8988T (cell line): ENCODE measurements around the gene ATP10B.

Experiments used
- DNase-seq: peaks from one replicate; pipeline ENCODE4 v3.0.0; 2011

Gene ATP10B

DNA sequence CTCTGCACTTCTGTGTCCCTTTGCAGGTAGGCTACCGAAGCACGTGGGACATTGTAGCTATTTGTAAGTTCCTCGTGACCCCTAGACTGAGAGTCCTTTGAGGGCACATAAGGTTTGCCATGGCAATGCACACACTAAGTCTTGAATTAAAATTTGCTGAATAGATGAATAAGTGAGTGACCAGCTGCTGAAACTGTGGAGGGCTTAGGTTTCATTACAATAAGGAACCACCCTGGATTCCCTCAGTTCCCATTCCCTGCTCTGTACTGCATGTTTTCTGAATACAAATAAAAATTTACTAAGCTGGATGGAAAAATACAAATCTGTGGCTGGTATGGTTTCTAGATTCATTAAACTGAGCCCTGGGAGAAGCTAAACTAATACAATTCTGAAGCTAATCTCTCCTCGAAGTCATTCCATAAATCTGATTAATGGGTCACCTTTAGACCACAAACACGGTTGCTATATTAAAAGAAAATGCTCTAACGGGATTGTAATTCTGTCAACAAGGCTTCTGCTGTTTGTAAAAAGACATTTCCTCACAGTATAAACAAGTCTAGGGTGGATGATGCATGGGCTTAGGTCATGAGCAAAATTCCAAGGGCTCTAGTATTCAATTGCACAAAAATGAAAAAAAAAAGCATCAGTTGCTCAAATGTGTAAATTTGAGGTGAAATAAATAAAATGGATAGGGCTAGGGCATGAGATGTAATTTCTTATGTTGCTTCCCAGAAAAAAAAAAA lies 172.3 kb downstream of the ATP10B start:
- DNase-seq: no peak

DNA sequence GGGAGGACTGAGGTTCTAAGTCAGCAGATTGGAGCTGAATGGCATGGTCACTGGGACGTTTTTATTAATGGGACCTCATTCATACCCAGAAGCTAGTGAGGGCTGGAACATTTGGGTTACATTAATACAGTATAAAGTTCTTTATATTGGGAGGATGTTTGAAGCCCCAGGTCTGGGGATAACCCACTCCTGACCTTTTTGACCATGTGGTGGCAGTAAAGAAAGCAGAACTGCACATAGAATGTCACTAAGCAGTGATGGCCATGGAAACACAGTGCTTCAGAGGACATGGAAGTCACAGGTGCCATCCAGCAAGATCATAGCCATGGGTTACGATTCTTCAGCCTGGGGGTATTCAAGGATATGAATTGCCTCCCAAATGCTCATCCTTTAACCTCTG lies 176.0 kb downstream of the ATP10B start:
- no peak for DNase-seq

DNA sequence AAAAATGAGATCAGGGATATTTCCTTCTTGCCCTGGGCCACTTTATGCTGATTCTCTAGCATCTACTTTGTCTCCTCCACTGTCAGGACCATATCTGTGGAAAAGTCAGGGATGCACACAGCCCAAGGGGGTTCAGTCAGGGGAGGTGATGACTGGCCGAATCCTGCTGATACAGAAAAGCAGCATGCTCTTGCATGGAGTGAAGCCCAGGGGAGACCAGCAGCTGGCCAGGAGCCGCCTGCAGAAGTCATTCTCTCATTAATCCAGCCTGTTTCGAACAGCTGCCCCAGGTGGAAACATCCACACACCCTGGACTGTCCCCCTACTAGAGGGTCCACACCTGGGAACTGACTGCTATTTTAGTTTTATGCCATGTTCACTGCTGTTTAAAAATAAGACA lies 177.1 kb downstream of the ATP10B start:
- no peak for DNase-seq

DNA sequence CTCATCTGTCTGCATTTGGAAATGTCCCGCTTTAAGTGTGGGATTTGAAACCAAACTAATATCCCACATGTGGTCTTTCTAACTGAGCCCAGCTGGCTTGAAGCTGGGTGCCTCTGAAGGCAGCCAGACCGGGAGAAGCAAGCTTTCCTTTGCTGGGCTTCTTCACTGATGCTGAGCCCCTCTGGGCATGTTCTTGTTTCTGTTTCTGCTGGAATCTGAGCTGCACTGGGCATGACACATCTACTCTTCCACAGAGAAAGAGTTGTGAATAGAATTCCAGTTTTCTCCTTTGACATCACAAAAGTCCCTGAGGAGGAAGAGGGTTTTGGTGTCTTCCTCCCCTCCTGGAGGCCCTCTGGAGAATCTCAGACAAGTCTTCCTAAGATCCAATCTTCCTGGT lies 179.5 kb downstream of the ATP10B start:
- no peak for DNase-seq

DNA sequence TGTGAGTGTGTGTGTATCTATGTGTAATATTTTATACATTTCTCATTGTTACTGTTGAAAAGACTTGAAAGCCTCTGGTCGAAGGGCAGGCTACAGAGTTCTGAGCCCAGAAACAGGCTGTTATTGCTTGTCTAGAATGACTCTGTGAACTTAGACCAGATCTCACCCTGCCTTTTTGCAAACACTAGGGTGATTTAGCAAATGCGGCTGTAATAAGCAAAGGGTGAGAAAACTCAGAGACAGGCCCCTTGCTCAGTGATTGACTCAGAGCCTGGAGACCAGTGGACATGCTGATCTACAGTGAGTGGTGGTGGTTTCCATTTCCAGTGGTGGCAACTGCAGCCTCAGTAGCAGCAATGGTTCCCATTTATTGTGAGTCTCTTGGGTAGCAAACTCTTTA lies 183.7 kb downstream of the ATP10B start:
- DNase-seq: no peak

DNA sequence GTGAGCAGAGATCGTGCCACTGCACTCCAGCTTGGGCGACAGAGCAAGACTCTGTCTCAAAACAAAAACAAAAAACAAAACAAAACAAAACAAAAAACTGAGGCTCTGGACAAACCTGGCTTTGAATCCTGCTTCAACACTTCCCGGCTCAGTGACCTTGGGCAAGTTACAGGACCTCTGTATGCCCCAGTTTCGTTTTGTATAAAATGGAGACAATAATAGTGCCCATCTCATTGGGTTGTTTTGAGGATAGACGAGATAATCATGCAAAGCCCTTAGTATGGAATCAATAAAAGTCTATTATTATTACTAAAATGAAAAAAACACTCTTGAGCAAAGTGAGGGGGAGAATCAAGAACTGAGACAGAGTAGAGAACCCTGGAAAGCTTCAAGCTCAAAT lies 184.9 kb downstream of the ATP10B start:
- no peak for DNase-seq

DNA sequence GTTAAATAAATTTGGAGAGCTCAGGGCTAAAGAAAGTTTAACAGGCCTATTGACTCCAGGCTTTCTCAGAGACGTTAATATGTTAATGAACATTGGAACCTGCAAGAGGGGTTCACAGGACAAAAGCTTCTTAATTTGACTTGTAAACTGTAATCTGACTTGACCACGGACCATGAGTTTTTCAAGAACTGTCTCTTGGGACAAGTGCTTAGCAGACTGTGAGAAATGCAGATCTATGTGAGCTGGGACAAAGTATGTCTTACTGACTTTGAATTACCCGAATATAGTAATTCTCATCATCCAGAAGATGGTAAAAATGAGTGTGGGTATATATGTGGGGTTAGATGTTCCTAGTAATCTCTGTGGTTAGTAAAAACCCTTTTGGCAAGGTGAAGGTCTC lies 186.6 kb downstream of the ATP10B start:
- DNase-seq: no peak

DNA sequence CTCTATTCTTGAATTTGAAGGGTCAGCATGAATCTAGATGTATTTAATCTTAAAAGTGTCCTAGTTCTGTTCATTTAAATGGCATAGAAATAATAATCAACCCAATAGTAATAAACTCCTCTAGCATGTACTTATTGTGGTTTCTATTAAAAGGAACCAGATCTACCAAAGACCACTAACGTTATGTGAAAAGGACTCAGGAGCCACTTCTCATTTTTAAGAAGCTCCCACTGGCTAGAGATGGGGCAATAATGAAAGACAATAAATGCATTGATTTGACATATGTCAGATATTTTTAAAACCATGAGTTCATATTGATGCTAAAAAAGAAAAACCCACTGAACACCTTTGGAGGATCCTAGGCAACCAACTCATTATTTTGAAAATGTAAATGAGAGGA lies 191.9 kb downstream of the ATP10B start:
- no peak for DNase-seq

DNA sequence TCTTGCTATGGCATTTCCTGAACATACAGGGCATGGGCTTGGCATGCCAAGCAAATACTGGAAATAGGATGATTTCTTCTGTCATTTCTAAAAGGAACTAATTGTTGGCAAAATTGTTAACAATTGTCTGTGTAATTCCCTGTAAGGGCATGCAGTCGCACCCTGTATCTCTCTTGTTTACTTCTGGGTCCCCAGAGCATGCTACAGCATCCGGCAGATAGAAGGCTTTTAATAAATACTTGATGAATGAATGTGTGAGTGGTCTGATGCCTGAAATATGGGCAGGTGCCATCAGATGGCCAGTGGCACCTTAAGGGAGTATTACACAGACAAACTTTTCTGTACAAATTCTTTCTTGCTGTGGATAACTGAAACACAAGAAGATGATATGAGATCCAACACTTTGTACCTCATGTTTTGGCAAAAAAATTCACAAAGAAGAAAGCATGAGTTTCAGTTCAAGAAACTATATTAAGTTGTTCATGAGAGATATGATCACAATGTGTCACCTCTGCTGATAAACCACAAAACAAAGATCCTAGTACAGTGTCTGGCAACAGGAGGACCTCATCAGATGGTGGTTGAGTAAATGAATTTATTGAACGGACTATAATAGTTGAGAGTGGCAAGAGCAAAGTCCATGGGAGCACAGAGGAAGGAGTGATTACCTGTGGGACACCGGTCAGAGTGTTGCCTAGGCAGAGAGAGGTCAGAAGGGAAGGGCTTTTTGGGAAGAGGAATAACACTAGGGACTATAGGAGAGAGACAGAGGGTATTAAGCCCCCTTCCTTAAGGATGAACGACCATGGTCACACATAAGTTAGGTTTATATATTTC lies 194.2 kb downstream of the ATP10B start:
- DNase-seq: no peak

DNA sequence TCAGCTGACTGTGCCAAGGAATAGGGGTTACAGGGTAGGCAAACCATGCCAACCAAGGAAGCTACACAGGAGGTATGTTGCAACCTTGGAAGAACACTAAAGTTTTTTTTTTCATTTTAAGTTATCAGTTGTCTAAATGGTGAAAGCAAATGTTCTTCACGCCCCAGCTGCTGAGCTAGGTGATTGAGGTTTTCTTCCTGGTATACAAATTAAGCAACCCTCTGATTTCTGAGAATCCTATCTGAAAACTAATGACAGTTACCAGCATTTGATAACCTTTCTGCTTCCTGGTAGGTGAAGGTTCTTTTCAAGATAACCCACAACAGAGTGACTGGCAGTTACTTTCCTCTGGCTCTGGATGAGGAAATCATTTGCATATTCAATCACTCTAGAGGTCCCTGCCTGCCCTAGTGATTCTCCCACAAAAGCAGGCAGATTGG lies 194.9 kb downstream of the ATP10B start:
- no peak for DNase-seq

DNA sequence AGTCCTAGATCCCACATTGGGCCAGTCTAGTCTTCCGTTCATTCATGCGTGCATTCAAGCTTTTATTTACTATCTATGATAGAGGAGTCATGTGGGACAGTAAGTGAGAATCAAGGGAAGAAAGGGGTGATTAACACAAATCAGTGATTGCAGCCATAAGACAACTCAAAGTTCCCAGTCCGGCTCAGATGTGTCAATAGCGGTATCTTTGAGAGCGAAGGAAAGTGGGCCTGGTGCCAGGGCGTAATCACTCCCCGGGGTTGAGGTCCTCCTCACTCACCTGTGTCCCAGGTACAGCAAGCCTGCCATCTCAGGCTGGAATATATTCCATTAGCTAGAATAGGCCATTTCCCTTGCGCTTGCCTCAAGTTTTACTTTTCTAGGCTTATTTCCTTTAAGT lies 196.3 kb downstream of the ATP10B start:
- DNase-seq: no peak

DNA sequence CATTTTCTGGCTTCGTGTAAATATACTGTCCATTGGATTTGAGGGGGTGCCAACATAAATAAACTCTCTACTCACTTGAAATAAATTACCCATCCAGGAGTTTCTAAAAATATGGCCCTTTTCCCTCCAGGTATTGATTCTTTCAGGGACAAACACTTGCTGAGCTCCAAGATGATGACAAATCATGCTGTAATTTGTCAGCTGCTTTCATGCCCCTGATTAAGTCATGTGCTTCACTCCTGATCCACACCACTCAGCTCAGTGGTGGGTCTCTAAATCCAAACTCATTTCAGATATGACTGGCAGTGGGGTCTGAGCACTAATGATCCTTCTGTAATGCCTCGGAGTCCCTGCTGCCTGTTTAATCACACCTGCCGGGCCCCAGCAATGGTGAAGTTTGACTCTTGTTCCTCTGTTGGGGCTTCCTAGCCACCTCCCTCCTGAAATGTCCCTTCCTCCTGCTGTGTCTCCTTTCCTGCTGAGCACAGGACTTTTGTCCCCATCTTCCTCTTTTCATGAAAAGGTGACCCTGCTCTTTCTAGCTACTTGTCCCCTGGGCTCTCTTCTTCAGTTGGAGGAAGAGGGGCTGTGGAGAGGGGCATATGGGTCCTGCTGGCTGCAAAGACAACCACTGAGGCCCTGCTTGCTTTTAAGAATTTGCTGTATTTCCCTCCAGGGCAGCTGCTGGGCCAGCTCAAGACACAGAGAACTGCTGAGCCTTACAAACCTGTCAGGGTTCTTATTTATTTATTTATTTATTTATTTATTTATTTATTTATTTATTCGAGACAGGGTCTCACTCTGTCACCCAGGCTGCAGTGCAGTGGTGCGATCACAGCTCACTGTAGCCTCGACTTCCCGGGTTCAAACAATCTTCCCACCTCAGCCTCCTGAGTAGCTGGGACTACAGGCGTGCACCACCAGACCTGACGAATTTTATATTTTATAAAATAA lies 200.0 kb downstream of the ATP10B start:
- no peak for DNase-seq

DNA sequence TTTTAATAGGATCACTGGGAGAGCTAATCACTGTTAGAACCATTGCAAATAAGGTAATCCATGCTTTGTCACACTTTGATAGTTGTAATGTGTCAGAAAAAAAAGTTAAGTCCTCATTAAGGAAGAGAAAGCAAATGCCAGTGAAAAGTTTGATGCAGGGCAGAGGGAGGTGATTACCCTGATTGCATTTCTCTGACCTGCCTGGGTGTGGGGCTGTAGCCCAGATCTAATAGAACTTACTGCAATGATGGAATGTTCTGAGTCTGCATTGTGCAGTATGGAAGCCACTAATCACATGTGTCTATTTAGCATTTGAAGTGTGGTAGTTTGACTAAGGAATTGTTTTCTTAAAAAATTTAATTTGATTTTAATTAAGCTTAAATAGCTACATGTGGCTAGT lies 202.7 kb downstream of the ATP10B start:
- no peak for DNase-seq

DNA sequence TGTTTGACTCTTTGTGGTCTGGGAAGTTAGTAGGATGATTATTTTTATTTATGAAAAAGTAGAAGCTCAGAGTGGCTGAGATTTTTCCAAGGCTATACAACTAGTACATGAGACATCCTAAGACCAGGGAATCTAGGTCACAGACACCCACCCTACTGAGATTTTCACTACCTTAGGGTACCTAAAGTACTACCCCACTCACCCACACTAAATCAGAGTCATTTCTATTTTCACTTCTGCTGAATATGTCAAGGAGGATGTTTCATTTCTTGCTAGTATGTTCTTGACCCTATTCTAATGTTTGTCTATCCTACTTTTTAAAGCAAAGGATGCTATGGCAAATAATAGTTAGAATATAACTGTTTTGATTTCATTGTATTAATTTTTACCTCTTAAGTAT lies 206.0 kb downstream of the ATP10B start:
- DNase-seq: no peak

DNA sequence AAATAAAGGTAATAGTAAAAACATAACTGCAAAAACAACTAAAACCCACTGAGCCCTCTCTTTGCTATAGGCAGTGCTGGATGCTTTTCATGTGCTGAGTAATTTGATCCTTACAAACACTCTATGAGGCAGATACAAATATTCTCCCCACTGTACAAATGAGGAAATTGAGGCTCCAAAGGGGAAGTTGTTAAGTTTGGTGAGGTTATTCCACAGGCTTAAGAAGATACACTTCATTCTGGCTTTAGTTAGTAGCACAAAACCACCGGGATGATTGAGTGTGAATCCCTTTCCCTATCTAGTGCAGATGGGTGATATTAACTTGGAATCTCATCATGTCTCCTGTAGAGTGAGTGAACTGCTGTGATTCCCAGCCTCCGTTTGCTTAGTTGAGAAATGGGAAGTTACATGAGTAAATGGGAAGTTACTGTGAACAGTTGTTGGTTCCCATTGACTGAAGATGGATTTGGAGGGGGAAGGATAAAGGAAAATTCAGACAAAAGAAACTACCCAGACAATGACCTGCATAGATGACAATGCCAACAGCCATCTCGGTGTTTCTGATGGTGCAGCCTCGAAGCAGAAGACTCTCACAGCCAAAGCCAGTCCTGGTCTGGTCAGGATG lies 208.3 kb downstream of the ATP10B start:
- no peak for DNase-seq

DNA sequence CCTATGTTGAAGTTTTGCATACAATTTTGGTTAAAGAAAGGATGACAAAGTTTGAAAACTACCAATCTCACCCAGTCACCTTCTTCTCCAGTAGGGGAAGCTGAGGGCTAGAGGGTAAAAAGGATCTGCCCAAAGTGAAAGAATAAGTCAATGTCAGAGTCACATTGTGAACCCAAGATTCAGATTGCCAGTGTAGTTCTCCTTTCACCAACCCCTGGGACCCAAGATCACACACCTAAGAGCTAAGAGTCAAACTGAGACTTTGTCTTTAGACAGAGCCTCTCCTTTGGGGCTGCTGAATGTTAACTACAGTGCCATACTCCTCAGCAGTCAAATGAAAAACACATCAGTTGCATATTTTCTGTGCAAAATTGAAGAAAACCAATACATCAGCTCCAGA lies 210.6 kb downstream of the ATP10B start:
- no peak for DNase-seq

DNA sequence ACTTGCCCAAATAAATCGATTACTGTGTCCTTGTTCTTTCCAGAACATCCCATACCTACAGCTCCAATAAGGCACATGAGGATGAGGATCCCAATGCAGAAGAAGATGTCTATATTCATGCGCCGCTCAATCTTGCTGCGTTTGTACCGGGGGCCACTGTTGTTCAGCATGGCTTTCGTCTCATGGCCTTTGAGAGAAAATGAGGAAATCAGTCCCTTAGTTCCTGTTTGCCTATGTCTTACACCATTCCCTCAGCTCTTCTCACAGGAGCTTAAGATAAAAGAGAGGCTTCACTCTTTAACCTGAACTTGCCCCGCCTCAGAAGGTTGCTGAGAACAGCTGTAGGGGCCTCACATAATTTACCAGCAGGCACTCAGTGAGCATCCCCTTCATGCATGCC lies 211.6 kb downstream of the ATP10B start:
- no peak for DNase-seq

DNA sequence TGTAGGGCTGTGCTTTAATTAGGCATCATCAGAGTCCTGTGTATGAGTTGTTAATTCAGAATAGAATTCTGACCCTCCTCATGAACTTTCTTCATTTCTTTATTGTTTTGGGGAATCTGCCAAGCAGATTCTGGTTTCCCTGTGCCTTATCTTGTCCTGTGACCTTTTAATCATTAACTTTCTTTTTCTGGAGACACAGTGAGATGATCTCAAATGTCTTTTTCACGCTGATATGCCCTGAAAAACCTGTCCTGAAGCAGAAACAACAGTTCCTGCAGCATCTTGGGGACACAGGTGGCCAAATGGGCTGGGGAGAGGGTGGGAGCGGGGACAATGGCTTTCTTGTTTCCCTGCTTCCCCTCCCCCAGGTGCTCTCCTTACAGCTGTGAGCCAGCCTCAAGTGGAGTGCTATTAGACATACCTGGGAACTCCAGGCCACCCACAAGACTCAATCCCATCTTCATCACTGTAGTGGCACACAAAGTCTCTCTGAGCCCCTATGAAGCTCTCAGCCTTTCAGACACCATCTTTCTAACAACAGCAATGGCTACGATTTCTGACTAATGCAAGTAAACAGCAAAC lies 213.8 kb downstream of the ATP10B start:
- DNase-seq: no peak

DNA sequence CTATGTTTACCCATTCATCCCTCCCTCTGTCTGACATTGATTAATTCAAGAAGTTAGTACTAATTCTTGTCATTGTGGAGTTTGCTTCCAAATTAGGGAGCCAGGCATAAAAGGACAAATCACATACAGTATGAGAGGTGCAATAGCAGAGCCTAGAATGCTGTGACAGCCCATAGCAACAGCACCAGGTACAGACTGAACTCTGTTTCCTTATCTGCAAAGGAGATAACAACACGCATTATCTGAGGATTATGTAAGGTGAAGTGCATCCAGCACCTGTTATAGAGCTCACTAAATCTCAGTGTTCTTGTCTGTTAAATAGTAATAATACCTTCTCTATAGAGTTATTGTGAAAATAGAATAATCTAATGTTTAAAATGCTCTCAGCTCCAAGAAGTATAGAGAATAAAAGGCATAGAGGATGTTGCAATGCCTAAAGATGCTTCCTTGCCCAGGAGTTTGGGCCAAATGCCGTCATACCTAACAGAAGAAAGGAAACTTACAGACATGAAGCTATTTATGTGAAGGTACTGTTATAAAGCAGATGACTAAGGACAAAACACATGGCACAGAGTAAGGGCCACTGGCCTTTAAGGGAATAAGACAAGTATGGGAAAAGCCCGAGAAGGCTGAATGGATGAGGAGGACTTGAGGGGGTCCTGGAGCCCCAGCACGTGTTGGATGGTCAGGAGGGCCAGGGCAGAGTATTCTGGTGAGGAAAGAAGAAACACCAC lies 214.5 kb downstream of the ATP10B start:
- DNase-seq: no peak

DNA sequence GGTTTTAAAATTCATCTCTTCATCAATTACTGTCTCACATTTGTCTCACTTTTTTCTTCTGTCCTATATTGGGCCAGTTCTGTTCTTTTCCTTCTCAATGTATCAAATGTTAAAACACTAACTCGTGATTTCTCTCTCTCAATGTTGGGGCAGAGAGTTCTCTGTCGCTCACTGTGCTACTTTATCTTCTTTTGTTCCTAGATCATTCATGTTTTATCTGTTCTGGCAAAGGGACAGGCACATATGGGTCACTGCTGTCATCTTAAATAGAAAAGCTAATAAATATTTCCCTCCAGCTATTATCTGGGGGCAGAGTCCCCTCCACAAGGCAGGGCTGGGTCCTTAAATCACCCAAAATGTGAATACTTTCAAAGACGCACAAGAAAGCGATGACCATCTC lies 216.3 kb downstream of the ATP10B start:
- DNase-seq: no peak

DNA sequence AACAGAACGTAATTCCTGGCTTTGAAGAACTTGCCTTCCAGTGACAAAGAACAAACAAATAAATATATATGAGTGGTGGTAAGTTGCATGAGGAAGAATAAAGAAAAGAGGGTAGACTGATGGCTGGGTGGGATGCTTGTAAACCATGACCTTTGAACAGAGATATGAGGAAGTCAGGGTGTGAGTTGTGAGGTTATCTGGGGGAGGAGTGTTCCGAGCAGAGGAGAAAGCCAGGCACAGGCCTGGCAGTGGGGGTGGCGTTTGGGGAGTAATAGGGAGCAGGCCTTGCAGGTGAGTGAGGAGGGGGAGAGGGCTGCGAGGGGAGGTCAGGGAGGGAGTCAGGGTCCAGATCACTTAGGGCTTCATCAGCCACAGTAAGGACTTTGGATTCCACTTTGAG lies 217.0 kb downstream of the ATP10B start:
- DNase-seq: no peak

DNA sequence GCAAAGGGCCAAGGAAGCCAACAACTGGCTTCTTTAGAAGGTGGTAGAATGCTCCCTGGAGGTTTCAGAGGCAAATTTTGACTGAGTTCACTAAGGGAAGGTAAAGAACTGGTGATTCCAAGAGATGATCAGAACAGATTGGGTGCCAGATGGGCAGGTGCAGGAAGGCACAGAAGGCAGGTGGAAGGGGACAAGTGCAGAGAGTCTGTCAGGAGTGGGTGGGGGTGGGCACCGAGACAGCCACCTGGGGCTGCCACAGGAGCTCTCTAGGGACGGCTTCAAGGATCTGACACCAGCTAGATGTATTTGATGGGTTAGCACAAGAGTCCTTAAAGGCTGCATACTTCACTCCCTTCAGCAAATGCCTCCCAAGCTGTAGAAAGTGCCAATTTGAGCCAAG lies 223.0 kb downstream of the ATP10B start:
- no peak for DNase-seq
